Prostate gland (tissue), 2 donors: Measurements from ENCODE around the gene NUMBL.
"Not testable (repeated sequence)": the region's sequence is repeated elsewhere in the genome, so short reads cannot be mapped to it uniquely, and the experiment has no call there.

Experiments
- CTCF ChIP-seq, 4 experiments: fragments of 200-600 bp in 2 of 4; fragments of 450-650 bp in 2 of 4; sonication (generic) in 2 of 4; IDR thresholded peaks; 1 replicate in 3 of 4; 2 replicates in 1 of 4; pipeline ENCODE4 v1.5.1; 2016 to 2019; ENCODE audit warnings: antibody characterized with exemption in 4 of 4, mild to moderate bottlenecking in 2 of 4, moderate library complexity in 2 of 4
- POLR2A ChIP-seq: fragments of 450-650 bp; IDR thresholded peaks from one replicate; pipeline ENCODE4 v1.6.1; 2016; ENCODE audit warnings: antibody characterized with exemption, mild to moderate bottlenecking
- POLR2AphosphoS5 ChIP-seq: sonication (generic); formaldehyde crosslinking; IDR thresholded peaks from one replicate; pipeline ENCODE4 v1.6.1; 2017; ENCODE audit warnings: antibody characterized with exemption

- TF ChIP-seq CTCF (IDR thresholded peaks at IDR 0.05); POLR2A; POLR2AphosphoS5: not testable (repeated sequence)
These were observed 40.4 kb downstream of the NUMBL start for GRCh38 chr19:40649903-40650675.
